Esophagus muscularis mucosa (tissue), 3 donors: ENCODE measurements around the gene CALML3.

Experiments used
- CTCF ChIP-seq, 3 experiments: fragments of 200-600 bp in 2 of 3; fragments of 450-650 bp in 1 of 3; sonication (generic) in 2 of 3; IDR thresholded peaks; one replicate each; pipeline ENCODE4 v1.5.1; 2017 to 2019; ENCODE audit warnings: antibody characterized with exemption in 3 of 3, mild to moderate bottlenecking in 2 of 3, moderate library complexity in 1 of 3
- POLR2A ChIP-seq: fragments of 450-650 bp; IDR thresholded peaks from one replicate; pipeline ENCODE4 v1.6.1; 2017; ENCODE audit warnings: antibody characterized with exemption, moderate library complexity, mild to moderate bottlenecking, low read depth

- TF ChIP-seq CTCF (IDR thresholded peaks at IDR 0.05) (no peak), POLR2A (no peak)
Observed at GRCh38 chr10:5546891-5547680, 22.3 kb downstream of the CALML3 start.
